Measurements from ENCODE around the gene GNGT2.
A peak's percentile ranks its signal among the peaks of the same experiment; 100 is the strongest.

GNGT2 gene

DNA sequence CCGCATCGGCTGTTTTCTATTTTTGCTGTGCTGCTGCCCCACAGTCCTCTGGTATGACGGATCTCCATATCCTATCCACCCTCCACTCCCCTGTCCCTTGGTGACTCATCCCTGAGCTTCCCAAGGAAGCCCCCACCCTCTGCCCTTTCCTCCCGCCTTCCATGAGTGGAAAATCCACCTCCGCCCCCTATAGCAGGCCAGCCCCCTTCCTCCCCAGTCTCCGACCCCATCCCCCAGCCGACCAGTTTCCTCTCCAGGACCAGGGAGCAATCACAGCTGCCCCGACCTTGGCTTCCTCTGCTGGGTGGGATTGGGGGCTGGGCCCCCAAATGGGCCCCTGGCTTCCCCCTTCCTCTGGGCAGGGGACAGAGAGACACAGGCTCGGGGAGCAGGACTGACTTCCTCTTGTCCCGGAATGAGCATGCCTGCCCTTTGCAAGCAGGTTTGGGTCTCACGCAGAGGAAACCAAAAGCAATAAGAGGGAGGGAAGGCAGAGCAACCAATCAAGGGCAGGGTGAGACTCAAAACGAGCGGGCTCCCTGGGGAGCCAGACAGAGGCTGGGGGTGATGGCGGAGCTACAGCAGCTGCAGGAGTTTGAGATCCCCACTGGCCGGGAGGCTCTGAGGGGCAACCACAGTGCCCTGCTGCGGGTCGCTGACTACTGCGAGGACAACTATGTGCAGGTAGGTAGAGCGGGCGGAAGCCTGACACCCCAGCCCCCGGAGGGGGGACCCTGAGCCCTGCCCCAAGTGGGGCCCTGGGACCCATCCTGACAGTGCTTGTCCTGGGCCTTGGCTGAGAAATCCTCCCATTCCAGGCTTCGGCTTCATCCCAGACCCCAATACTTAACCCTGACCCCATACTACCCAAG lies at the start of gene GNGT2, which contains the start of gene ABI3:
GNGT2 (minus strand) TSS at position 417 of the 872 bp plus-strand sequence. CDS start 3,152 bp downstream, outside the sequence.
ABI3 (plus strand) TSS at position 550 of the 872 bp plus-strand sequence; CDS start at position 568, 18 bp downstream.
- DNase-seq (ENCODE audit: low read depth in 2 of 2), result peak in 1 of 2 donors; percentile 60

DNA sequence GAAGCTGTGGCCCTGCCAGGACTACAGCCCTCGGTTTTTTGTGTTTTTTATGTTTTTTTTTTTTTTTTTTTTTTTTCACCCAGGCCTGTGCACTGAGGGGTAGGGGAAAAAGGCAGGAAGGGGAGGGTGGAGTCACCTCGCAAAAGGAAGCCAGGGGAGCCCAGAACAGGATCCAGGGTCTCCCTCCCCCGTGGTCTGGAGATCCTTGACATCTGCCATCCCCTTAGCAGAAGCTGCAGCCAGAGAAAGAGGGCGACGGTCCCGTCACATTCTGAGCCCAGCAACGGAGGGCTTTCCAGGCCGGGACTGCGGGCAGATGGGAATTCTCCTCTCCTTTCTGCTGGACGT lies 49.3 kb upstream of the GNGT2 start:
- no peak for DNase-seq (ENCODE audit: low read depth in 2 of 2)

DNA sequence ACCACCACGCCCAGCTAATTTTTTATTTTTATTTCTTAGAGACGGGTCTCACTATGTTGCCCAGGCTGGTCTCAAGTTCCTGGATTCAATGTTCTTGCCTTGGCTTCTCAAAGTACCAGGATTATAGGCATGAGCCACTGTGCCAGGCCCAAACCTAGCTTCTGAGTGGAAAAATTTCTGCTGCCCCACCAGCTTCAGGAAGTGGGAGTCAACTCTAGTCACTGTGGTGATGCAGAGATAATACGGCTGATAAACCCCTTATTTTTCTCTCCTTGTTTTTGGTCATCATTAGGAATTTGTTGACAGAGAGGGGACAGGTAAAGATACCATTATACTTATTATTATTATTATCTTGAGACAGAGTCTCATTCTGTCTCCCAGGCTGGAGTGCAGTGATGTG lies 48.0 kb upstream of the GNGT2 start:
- DNase-seq (ENCODE audit: low read depth in 2 of 2), result no peak

DNA sequence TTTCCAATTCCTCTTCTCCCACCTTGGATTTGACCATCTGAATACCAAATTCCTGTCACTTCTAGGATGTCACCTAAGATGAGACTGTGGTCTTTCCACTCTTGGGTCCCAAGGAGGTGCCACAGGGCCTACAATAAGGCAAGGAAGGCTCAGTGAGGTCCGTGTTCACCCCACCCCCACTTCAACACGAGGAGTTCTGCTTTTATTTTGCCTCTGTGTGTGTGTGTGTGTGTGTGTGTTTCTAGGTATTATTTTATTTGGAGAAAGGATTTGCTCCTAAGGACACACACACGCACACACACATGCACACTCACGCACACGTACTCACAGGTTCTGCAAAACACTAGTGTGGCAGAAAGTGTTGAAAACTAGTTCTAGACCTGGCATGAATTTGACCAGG lies 44.8 kb upstream of the GNGT2 start:
- DNase-seq (ENCODE audit: low read depth in 2 of 2), result no peak

DNA sequence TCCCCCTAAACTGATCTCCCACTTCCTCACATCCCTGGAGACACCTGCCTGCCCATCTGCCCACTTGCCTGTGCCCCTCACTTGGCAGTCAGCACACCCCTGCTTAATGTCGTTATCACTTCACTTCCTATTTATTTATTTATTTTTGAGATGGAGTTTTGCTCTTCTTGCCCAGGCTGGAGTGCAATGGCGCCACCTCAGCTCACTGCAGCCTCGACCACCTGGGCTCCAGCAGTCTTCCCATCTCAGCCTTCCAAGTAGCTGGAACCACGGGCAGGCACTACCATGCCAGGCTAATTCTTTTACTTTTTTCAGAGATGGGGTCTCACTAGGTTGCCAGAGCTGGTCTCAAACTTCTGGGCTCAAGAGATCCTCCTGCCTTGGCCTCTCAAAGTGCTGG lies 43.7 kb upstream of the GNGT2 start:
- DNase-seq (ENCODE audit: low read depth in 2 of 2), result no peak

DNA sequence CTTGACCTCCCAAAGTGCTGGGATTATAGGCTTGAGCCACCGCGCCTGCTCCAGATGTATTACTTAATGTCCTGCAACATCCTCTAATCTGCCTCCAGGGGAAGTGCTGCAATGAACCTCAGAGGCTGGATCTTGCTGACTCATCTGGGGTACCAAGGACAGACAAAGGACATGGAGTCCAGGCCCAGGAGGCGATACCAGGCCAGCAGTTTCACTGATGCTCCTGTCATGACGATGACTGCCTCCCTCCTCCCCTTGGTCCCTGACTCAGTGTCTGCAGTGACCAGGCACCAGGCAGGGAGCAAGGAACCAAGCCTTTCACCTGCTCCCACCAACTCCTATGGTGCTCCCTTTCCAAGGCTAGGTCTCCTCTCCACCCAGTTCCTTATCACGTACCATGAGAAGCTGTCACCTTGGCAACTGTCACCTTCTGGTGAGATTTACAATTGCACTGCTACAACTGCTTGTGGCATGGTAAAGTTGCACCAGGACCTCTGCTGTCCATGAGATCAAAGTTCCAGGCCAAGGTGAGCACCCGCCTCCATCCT lies 41.8 kb upstream of the GNGT2 start:
- no peak for DNase-seq (ENCODE audit: low read depth in 2 of 2)

DNA sequence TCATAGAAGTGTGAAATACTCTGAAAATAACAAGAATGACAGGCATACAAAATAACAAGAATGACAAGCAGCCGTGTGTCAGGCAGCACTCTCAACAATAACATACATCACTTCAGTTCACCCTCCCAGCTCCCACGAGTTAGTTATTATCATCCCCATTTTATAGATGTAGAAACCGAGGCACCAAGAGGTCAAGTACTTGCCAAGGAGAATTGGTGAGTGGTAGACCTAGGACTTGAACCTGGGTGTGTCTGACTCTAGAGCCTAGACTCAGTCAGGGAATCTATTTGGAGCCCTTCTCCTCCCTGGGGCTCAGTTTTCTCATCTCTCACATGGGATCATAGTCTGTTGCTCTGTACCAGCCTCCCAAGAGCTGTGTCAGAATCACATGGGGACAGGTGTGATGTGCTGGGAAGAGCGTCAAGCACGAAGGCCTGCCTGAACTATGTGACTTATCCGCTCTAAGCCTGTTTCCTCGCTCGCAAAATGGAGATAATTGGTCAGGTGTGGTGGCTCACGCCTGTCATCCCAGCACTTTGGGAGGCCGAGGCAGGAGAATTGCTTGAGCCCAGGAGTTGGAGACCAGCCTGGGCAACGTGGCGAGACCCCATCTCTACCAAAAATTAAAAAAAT lies 39.6 kb upstream of the GNGT2 start:
- no peak for DNase-seq (ENCODE audit: low read depth in 2 of 2)

DNA sequence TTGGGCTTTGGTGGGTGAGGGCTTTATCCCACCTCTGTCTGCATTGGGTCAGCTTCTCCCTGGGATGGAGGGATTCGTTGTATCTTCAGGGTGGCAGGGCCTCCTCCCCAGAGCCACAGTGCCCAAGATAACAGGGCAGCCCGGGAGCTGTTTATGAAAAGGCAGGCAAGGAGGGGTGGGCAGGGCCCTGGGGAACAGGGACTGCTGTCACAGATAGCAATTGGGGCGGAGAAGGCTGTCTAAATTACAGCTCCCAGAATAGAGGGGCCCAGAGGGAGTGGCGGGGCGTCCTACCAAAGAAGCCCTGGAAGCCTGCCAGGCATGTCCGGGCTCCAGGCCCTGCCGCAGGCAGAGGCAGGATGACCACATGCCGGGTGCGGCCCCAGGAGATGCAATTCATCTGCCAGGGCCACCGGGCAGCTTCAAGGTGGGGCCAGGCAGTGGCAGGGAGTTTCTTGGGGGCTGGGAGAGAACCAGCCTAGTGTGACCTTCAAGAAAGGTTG lies 39.0 kb upstream of the GNGT2 start:
- DNase-seq (ENCODE audit: low read depth in 2 of 2), result no peak

DNA sequence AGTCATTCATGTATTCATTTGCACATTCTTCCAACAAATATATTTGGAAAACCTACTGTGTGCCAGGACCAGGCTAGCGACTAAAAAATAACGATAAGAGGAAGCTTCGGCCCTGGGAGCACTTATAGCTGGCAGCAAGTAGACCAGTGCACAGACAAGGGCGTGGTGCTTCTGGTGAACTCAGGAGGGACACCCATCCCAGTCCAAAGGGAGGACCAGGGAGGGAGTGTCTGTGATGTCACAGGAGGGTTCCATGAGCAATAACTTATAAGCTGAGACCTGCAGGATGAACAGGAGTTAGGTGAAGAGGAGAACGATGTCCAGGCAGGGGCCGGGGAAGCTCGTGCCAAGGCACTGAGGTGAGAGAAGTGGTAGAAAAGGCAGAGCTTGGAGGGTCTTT lies 37.6 kb upstream of the GNGT2 start:
- DNase-seq (ENCODE audit: low read depth in 2 of 2), result no peak

DNA sequence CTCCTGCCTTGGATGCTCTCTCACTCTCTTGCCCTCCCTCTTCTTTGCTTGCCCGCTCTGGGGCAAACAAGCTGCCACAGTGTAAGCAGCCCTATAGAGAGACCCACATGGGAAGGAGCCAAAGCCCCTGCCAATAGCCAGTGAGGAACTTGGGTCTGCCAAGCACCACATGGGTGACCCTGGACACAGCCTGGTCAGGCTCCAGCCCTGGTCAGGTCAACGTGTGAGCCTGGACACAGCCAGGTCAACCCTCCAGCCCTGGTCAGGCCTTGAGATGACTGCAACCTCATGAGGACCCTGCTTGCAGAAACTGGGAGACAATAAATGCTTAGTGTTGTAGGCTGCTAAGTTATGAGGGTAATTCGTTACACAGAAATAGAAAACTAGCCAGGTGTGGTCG lies 34.5 kb upstream of the GNGT2 start:
- no peak for DNase-seq (ENCODE audit: low read depth in 2 of 2)

DNA sequence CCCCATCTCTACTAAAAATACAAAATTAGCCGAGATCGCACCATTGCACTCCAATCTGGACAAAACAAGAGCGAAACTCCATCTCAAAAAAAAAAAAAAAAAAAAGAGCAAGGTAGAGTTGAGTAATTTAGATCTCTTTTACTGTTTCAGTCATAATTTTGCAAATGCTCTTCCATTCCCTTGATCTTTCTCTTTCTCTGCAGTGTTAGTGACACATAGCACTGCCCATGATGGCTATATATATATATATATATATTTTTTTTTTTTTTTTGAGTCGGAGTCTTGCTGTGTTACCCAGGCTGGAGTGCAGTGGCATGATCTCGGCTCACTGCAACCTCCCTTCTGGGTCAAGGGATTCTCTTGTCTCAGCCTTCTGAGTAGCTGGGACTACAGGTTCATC lies 32.4 kb upstream of the GNGT2 start:
- DNase-seq (ENCODE audit: low read depth in 2 of 2), result no peak

DNA sequence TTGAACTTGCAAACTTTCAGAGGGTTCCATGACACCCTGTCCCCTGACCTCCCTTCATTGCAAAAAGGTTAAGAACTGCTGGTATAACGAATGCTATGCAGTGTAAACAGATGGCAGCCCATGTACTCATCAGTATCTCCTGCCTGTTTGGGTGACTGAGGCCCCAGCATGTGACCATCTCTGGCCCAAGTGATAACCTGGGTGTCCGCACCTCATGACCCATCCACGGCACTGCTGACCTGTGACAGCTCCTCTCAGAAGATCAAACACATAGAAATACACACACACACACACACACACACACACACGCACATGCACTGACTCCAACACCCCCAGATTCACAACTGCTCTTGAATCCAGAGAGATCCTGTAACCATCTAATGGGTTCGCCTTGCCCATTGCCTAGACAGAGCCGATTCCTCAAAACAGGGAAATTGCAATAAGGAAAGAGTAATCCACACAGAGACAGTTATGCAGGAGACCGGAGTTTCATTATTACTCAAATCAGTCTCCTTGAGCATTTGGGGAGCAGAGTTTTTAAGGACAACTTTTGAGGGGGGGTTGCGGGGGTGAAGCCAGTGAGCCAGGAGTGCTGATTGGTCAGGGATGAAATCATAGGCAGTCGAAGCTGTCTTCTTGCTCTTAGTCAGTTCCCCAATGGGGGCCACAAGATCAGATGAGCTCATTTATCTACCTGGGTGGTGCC lies 31.5 kb upstream of the GNGT2 start:
- no peak for DNase-seq (ENCODE audit: low read depth in 2 of 2)

DNA sequence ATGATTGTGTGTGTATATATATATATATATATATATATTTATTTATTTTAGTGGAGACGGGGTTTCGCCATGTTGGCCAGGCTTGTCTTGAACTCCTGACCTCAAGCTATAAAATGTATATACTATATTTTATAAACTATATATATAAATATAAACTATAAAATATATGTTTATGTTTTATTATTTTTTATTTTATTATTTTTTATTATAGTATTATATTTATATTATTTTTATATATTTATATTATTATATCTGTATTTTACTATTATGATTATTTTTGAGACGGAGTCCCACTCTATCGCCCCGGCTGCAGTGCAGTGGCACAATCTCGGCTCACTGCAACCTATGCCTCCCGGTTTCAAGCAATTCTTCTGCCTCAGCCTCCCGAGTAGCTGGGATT lies 30.7 kb upstream of the GNGT2 start:
- no peak for DNase-seq (ENCODE audit: low read depth in 2 of 2)

DNA sequence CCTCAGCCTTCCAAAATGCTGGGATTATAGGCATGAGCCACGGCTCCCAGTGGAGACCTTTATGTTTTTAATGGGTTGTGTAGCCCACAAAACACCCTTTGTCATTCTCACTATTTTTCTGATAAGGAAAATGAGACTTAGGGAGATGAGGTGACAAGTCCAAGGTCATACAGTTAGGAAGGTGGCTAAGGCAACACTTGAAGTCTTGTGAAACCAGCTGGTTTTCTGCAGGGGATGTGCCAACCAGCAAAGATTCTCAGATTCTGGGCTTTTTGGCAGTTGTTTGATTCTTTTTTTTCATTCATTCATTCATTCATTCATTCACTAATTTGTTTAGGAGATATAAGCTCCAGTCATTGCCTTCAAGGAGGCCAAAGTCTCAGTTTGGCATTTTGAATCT lies 30.2 kb upstream of the GNGT2 start:
- no peak for DNase-seq (ENCODE audit: low read depth in 2 of 2)

DNA sequence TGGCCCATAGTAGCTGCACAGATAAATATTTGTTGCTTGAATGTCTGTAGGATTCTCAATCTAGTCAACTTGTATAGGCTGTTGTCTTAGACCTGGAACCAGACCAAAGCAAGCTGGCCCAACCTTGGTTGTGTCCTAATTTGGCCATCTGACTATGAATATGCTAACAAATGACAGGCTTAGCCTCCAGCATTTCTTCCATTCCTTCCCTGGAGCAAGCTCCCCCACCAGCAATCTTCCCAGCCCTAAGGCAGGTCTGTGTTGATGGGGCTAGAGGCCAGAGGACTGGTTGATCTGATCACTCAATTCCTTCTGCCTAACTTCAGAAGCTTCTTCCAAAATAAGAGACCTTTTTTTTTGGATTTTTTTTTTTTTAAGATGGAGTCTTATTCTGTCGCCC lies 29.6 kb upstream of the GNGT2 start:
- no peak for DNase-seq (ENCODE audit: low read depth in 2 of 2)

DNA sequence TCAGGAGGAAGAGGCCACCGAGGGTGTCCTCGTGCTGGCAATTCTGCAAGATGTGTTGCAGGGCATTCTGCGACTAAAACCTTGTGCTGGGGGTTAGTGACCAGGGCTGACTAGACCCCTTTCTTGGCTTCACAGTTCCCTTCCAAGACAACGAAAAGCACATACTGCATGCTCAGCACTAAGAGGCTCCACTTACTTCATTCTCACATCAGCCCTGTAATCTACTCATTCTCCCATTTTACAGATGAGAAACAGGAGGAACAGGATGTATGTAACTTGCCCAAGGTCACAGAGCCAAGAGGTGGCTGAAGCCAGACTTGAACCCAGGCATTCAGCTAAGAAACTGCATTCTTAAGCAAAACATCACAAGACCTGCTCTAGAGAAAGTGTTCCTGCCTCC lies 25.5 kb upstream of the GNGT2 start:
- no peak for DNase-seq (ENCODE audit: low read depth in 2 of 2)

DNA sequence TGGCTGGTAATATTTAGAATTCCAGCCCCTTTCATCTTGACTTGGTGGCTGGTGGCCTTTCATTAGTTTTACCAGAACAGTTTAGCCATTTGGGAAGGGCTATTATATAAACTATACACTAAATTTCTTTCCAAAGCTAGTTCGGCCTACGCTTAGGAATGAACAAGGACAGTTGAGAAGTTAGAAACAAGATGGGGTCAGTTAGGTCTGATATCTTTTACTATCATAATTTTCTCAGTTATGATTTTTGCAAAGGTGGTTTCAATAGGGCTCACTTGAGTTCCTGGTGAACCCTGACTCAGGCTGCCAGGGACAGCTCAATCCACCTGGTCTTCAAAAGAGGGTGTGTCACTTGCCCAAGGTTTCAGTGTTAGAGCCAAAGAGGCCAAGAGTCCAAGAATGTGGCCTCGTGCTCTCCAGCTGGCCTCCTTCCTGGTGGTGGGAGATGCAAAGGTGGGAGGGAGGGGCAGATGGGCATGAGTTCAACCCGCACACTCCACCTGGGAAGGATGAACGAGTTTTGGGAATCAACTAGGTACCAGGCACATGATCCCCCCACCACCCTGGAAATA lies 24.2 kb upstream of the GNGT2 start:
- DNase-seq (ENCODE audit: low read depth in 2 of 2), result no peak

DNA sequence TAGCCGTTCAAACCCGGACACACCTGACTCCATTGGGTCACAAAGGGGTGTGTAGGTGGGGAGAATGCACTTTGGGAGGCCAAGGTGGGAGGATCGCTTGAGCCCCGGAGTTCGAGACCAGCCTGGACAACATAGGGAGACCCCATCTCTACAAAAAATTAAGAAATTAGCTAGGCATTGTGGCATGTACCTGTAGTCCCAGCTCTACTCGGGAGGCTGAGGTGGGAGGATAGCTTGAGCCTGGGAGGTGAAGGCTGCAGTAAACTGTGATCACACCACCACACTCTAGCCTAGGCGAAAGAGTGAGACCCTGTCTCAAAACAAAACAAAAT lies 21.2 kb upstream of the GNGT2 start:
- DNase-seq (ENCODE audit: low read depth in 2 of 2), result no peak

DNA sequence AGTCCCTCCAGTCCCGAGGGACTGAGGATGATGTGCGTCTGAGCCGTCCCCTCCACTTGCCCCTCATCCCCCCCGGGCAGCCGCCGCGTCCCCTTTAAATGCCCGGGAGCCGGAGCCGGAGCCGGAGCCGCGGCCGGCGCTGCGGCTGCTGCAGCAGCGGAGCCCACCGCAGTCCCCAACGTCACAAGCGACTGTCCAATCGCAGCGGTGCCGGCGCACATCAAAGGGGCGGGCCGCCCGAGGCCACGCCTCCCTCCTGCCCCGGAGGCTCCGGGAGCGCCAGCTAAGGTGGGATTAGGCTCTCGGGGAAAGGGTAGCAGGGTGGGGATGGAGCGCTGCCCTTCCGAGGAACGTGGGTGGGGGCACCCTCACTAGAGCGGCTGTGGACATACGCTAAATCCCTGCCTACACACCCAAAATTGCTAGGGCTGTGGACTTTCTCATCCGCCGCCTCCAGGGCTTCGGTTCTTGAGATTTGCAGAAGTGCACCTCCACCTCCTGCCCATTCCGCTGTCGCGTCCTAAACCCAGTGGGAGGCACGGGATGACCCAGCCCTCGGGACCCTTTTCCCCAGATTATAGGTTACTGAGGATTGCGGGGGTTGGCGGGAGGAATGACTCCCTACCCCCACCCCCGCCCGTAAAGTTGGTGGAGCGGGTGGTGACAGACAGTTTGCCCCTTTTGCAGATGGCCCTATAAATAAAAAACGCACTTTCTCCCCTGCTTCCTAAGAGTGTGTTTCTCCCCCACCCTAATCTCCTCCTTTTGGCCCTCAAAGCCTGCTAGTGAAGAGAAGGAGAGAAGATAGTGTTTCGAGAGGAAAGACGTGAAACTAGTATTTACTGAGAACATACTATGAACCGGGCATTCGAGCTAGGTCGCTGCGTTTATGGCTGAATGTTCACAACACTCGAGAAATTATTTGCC lies 20.5 kb upstream of the GNGT2 start, which contains the start of gene PHOSPHO1:
PHOSPHO1 (minus strand) TSS at position 152 of the 927 bp plus-strand sequence. CDS start 4,096 bp downstream, outside the sequence.
- DNase-seq (ENCODE audit: low read depth in 2 of 2), result peak; percentile 78 to 82

DNA sequence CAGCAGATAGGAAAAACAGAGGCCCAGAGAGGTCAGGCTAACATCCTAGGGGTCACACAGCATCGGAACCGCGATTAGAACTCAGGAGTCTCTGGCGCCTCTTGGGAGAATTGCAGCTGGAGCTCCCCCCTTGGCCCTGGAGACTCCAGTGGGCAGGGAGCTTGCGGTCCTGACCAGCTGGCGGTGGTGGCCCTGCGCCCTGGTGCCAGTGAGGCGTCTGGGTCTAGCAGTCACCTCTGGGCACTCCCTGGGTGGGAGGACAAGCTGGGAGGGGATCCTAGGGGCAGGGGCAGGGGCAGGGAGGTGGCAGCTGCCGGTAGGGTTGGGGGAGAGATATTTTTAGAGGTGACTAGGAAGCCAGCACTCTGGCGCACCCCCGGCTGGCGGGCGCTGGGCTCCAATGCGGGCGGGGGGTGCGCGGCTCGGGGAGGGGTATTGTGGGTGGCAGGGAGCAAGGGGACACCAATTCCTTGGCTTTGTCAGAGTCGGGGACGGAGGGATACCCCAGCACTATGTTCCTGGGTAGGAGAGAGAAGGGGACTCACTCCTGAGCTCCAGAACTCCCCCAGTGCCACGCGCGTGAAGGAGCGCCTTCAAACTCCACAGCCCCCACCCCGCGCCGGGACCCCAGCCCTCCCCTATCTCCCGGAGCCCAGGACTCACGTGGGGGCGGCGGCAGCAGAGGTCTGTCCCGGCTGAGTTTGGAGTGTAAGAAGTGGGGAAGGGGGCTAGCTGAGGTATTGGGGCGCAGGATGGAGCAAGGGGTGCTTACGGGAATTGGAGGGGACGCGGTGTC lies 19.6 kb upstream of the GNGT2 start:
- DNase-seq (ENCODE audit: low read depth in 2 of 2), result no peak

Measured in stimulated activated CD4-positive, alpha-beta T cell treated with anti-CD3 and anti-CD28 coated beads, Interleukin-4, amount 100 ng/mL, for 48 hours (primary cell).